ENCODE measurements around the gene TPGS2.

TPGS2 gene

GRCh38 chr18:36758623-36759022 lies 70.2 kb downstream of the TPGS2 start:
- DNase-seq (ENCODE audit: low spot score) = no peak
- in situ Hi-C loops (cut with MboI; ENCODE audit: low pct_unique_long_range_greater_than_20kb, low sequenced_read_pairs, unreplicated experiment) = no loop called here
- TF ChIP-seq CTCF (IDR thresholded peaks at IDR 0.05; ENCODE audit: extremely low read depth, insufficient read depth, missing control alignments) = no peak

- in situ Hi-C loops (cut with MboI; ENCODE audit: low pct_unique_long_range_greater_than_20kb, low sequenced_read_pairs, unreplicated experiment) = no loop called here
- TF ChIP-seq CTCF (IDR thresholded peaks at IDR 0.05; ENCODE audit: extremely low read depth, insufficient read depth, missing control alignments) = no peak
These were observed 70.8 kb downstream of the TPGS2 start for GRCh38 chr18:36757991-36758390.

DNA sequence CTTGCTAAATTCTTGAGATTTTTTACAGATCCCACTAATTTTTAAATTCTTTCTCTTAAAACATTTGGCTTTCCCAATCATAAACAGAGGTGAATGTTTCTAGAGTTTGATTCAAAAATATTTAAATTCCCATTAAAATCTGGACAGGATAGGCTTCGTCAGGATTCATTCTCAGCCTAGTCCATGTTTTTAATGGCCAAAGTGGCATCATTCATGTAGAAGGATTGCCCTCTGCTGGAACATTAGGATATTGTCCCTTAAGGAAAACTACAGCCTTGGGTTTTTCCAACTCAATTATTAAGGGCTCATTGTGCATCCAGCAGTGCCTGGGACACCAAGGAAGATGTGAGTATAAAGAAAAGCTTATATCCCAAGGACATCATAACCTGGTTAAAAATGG lies 71.7 kb downstream of the TPGS2 start:
- peak; percentile 40 for DNase-seq (ENCODE audit: low spot score)
- in situ Hi-C loops (cut with MboI; ENCODE audit: low pct_unique_long_range_greater_than_20kb, low sequenced_read_pairs, unreplicated experiment) = no loop called here
- TF ChIP-seq CTCF (IDR thresholded peaks at IDR 0.05; ENCODE audit: extremely low read depth, insufficient read depth, missing control alignments) = peak; percentile 38

More at GRCh38 chr18:36757991-36758390, 70.8 kb downstream of the TPGS2 start:
- DNase-seq (ENCODE audit: low spot score) = no peak

- no peak for TF ChIP-seq CTCF (IDR thresholded peaks at IDR 0.05; ENCODE audit: extremely low read depth, insufficient read depth, missing control alignments)
- in situ Hi-C loops (cut with MboI; ENCODE audit: low pct_unique_long_range_greater_than_20kb, low sequenced_read_pairs, unreplicated experiment) = no loop called here
- no peak for DNase-seq (ENCODE audit: low spot score)
These were observed 72.6 kb downstream of the TPGS2 start for GRCh38 chr18:36756242-36756641.

DNA sequence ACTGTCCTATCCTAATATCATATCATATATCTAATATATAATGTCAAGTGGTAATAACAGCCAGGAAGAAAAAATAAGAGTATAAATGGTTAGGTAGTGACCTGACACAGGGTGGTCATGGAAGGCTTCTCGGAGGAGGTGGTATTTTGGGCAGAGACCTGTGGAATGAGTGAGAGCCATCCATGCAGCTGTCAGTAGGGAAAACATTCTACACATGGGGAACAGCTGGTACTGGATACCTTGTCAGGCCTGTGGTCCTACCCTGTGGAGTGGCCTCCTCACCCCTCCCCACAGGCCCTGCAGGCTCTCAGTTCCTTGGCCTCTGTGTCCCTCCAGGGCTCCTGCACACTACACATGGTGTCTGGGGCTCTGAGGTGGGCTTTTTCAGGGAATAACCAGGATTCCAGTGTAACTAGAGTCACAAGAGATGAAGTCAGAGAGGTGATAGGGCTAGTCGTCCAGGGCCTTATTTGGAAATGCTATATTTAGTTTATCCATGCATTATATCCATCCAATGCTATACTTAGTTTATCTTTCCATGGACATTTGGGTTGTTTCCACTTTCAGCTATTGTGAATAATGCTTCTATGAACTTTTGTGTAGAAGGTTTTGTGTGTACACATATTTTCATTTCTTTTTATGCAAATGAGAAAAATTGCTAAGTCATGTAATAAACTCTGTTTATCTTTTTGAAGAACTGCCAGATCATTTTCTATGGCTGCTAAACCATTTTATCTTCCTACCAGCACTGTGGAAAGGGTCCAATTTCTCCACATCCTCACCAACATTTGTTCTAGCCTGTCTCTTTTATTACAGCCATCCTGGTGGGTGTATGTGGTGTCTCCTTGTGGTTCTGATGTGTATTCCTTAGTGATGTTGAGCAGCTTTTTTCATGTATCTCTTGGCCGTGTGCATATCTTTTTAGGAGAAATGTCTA lies 75.6 kb downstream of the TPGS2 start:
- no peak for DNase-seq (ENCODE audit: low spot score)
- in situ Hi-C loops (cut with MboI; ENCODE audit: low pct_unique_long_range_greater_than_20kb, low sequenced_read_pairs, unreplicated experiment) = no loop called here
- TF ChIP-seq CTCF (IDR thresholded peaks at IDR 0.05; ENCODE audit: extremely low read depth, insufficient read depth, missing control alignments) = no peak

DNA sequence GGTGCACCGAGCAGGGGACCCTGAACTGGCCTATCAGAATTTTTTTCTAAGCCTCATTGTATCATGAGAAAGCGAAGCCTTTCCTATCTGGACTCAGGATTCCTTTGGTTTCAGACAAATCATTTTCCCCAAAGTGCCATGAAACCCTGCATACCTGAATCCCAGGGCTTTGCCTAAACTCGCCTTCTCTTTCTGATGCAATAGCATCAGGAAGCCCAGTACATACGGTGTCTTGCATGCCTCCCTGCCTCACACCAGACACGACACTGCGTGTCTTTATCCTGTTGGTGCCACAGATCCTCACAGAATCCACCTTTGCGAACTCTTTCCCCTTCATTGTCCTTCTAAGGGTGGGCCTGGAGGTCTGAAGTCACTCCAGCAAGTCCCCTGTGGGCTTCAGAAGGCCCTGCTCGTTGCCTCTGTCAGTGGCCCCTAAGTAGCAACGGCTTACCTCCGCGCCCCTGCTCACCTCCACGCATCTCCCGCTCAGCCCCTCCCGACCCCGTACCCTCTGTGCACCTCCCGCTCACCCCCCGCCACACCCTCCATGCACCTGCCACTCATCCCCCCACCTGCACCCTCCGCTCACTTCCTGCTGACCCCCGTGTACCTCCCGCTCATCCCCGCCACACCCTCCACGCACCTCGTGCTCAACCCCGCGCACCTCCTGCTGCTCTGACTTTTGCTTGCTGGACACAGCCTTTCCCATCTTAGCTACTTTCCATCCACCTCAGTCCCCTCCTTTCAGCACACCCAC lies 83.4 kb downstream of the TPGS2 start:
- in situ Hi-C loops (cut with MboI; ENCODE audit: low pct_unique_long_range_greater_than_20kb, low sequenced_read_pairs, unreplicated experiment) = no loop called here
- TF ChIP-seq CTCF (IDR thresholded peaks at IDR 0.05; ENCODE audit: extremely low read depth, insufficient read depth, missing control alignments) = no peak
- DNase-seq (ENCODE audit: low spot score) = no peak

All from GM13977 (cell line).